ENCODE data around the gene DCK. TPM values are rescaled to one million over a fixed set of nuclear protein-coding genes. Genes with fewer than 3 reads are reported as not detected.
"Not testable (repeated sequence)": the region's sequence is repeated elsewhere in the genome, so short reads cannot be mapped to it uniquely, and the experiment has no call there.

The DCK gene
- total and polyA plus RNA-seq, 7 donors, result 4.3 to 12.9 (median 6.3) TPM

DNA sequence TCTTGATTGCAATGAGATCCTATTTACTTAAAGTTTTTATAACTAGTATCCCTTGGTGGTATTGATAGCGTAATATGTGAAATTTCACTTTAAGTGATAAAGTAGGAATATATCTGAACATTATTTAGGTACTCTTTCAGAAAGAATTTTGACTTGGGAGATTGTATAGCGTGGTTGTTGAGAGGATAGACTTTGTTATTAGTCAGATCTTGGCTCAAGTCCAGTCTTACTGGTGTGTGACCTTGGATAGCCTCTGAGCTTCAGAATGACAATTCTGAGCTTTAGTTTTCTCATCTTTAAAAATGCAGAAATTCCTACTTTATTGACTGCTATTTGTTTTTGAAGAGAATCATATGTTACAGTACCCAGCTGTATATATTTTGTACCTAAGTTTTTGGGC lies 32.6 kb downstream of the DCK start:
- DNase-seq, result no peak
- no peak overlapping the region for H3K27ac ChIP-seq
- TF ChIP-seq, protein P1, sequence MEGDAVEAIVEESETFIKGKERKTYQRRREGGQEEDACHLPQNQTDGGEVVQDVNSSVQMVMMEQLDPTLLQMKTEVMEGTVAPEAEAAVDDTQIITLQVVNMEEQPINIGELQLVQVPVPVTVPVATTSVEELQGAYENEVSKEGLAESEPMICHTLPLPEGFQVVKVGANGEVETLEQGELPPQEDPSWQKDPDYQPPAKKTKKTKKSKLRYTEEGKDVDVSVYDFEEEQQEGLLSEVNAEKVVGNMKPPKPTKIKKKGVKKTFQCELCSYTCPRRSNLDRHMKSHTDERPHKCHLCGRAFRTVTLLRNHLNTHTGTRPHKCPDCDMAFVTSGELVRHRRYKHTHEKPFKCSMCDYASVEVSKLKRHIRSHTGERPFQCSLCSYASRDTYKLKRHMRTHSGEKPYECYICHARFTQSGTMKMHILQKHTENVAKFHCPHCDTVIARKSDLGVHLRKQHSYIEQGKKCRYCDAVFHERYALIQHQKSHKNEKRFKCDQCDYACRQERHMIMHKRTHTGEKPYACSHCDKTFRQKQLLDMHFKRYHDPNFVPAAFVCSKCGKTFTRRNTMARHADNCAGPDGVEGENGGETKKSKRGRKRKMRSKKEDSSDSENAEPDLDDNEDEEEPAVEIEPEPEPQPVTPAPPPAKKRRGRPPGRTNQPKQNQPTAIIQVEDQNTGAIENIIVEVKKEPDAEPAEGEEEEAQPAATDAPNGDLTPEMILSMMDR (IDR thresholded peaks at IDR 0.05), result no peak
- intact Hi-C loops (cut with DNase I), result no loop called here
- 46 to 48% (median 48%) methylated on average over 2 of the region's 2 CpGs for WGBS, 3 donors
- H3K4me3 ChIP-seq, result no peak overlapping the region
- peaks cover 7% of the 10 kb centered on the region for H3K4me1 ChIP-seq
- H3K36me3 ChIP-seq (ENCODE audit: insufficient read depth in 1 of 2, low read depth in 1 of 2), result peaks cover 0 to 14% of the 10 kb centered on the region in 2 donors
- no peaks in the 10 kb centered on the region for H3K9me3 ChIP-seq
- H3K27me3 ChIP-seq (ENCODE audit: insufficient read depth in 3 of 3, low read length in 2 of 3), result no peaks in the 10 kb centered on the region
- peak in 3 of 4 donors; percentile 75 to 88 (median 76) for ATAC-seq

DNA sequence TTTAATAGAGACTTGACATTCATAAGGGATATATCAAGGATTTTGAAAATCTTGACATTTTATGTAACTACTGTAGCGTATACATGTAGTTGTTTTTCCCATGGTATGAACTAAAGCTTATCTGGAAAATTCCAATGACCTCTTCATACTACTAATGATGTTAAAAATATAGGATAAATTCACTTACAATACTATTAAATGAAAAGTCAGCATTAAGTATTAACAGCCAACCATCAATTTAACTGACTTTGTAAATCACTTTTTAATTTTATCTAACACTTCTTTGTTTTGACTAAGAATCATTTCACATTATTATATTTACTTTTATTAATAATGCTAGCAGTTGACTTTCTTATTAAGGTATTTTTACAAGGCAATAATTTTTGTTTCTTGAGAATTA lies 34.2 kb downstream of the DCK start:
- Histone ChIP-seq H3K36me3 (ENCODE audit: insufficient read depth in 1 of 2, low read depth in 1 of 2) (peaks cover 0 to 24% of the 10 kb centered on the region in 2 donors), H3K4me3 (no peak overlapping the region), H3K4me1 (peaks cover 7% of the 10 kb centered on the region), H3K27ac (no peak overlapping the region), H3K9me3 (no peaks in the 10 kb centered on the region), H3K27me3 (ENCODE audit: insufficient read depth in 3 of 3, low read length in 2 of 3) (no peaks in the 10 kb centered on the region)
- WGBS, 3 donors, result 98 to 100% (median 100%) methylated on average over 1 of the region's 1 CpG
- intact Hi-C loops (cut with DNase I), result no loop called here
- DNase-seq, result no peak
- TF ChIP-seq, protein P1 (IDR thresholded peaks at IDR 0.05), result no peak
- ATAC-seq, result no peak

DNA sequence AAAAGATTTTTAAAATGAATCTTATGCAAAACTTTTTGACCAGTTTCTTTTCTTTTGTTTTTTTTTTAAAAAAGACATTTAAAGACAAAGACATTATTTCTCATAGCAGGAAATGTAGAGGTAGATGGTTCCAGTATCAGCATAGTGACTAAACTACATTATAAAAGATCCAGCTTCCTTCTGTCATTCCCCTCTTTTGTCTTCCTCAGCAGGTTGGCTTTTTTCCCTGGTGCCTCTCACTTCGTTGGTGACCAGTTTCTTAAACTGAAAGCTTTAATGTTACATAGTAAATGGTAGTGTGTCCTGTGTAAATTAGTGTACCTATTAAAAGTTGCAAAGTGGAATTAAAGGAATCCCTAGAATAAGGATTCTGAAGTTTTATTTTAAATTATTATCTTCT lies 36.1 kb downstream of the DCK start:
- ATAC-seq (no peak), DNase-seq (no peak)
- H3K4me1 ChIP-seq, result peaks cover 7% of the 10 kb centered on the region
- H3K4me3 ChIP-seq, result no peak overlapping the region
- TF ChIP-seq, protein P1 (IDR thresholded peaks at IDR 0.05), result no peak
- H3K27ac ChIP-seq, result no peak overlapping the region
- peaks cover 0 to 26% of the 10 kb centered on the region in 2 donors for H3K36me3 ChIP-seq (ENCODE audit: insufficient read depth in 1 of 2, low read depth in 1 of 2)
- intact Hi-C loops (cut with DNase I), result no loop called here
- H3K9me3 ChIP-seq, result no peaks in the 10 kb centered on the region
- no peaks in the 10 kb centered on the region for H3K27me3 ChIP-seq (ENCODE audit: insufficient read depth in 3 of 3, low read length in 2 of 3)
- 51 to 68% (median 54%) methylated on average over 1 of the region's 1 CpG for WGBS, 3 donors

DNA sequence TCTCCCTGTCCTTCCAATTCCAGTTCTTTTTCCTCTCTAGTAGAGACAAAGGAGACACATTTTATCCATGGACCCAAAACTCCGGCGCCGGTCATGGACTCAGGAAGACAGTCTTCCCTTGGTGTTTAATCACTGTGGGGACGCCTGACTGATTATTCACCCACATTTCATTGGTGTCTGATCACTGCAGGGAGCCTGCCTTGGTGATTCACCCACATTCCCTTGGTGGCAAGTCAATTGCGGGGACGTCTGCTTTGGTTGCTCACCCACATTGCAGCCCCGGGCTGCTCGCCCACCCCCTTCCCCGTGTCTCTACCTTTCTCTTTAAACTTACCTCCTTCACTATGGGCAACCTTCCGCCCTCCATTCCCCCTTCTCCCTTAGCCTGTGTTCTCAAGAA lies 38.7 kb downstream of the DCK start:
- intact Hi-C loops (cut with DNase I); H3K4me3 ChIP-seq; ATAC-seq; DNase-seq; H3K4me1 ChIP-seq; H3K27me3 ChIP-seq (ENCODE audit: insufficient read depth in 3 of 3, low read length in 2 of 3); H3K9me3 ChIP-seq; H3K27ac ChIP-seq: not testable (repeated sequence)
- peaks cover 0 to 30% of the 10 kb centered on the region in 2 donors for H3K36me3 ChIP-seq (ENCODE audit: insufficient read depth in 1 of 2, low read depth in 1 of 2)
- 85 to 96% (median 87%) methylated on average over 10 of the region's 10 CpGs for WGBS, 3 donors

DNA sequence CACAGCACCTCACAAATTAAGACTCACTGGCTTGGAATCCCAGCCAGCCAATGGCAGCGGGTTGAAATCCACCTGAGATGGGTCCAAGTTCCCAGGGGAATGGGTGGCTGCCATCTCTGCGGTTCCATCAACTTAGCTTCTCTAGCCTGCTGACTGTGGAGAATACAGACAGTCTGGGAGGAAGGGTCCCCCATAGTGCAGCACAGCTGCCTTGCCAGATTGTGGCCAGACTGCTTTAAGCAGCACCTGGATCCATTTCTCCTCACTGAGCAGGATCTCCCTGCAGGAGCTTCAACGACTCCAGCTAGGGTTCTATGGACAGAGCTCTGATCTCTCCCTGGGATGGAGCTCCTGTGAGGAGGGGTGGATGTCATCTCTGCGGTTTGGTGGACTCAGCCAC lies 51.8 kb downstream of the DCK start:
- H3K4me1 ChIP-seq, result no peaks in the 10 kb centered on the region
- H3K9me3 ChIP-seq, result no peaks in the 10 kb centered on the region
- H3K4me3 ChIP-seq, result no peak overlapping the region
- no peaks in the 10 kb centered on the region for H3K36me3 ChIP-seq (ENCODE audit: insufficient read depth in 1 of 2, low read depth in 1 of 2)
- TF ChIP-seq, protein P1 (IDR thresholded peaks at IDR 0.05), result no peak
- WGBS, 3 donors, result 71 to 87% (median 85%) methylated on average over 4 of the region's 4 CpGs
- ATAC-seq (no peak), DNase-seq (no peak)
- H3K27ac ChIP-seq, result no peak overlapping the region
- intact Hi-C loops (cut with DNase I), result no loop called here
- H3K27me3 ChIP-seq (ENCODE audit: insufficient read depth in 3 of 3, low read length in 2 of 3), result no peaks in the 10 kb centered on the region
